GM23338 (cell line): Measurements from ENCODE around the gene OR51I1. TPM values are rescaled to one million over a fixed set of nuclear protein-coding genes. Genes with fewer than 3 reads are reported as not detected.

Experiments
- ATAC-seq: fragments of 200-7000 bp; cut with Tn5 transposase; 3 replicates; pipeline ENCODE4 v1.9.1; 2020
- DNase-seq: peaks from one replicate; pipeline ENCODE4 v3.0.0-alpha.2; 2015; ENCODE audit warnings: low spot score
- H2AFZ ChIP-seq: fragments of 200-600 bp; sonication (generic); 2 replicates; pipeline ENCODE4 v1.8.0; 2016; ENCODE audit warnings: antibody characterized with exemption, mild to moderate bottlenecking, moderate library complexity
- H3F3A ChIP-seq: fragments of 200-600 bp; sonication (generic); replicated peaks from 2 replicates; pipeline ENCODE4 v1.8.0; 2017; ENCODE audit warnings: antibody characterized with exemption, mixed run types, low read depth
- H3K27ac ChIP-seq: fragments of 200-600 bp; sonication (generic); 2 replicates; pipeline ENCODE4 v1.6.1; 2016; ENCODE audit warnings: low read depth
- H3K27me3 ChIP-seq: fragments of 200-600 bp; sonication (generic); 2 replicates; pipeline ENCODE4 v1.8.0; 2016; ENCODE audit warnings: mild to moderate bottlenecking, mixed run types, moderate library complexity; ENCODE audit not compliant: insufficient read depth
- H3K36me3 ChIP-seq: fragments of 200-600 bp; sonication (generic); 2 replicates; pipeline ENCODE4 v1.8.0; 2016; ENCODE audit warnings: mild to moderate bottlenecking; ENCODE audit not compliant: insufficient read depth
- H3K4me1 ChIP-seq: fragments of 200-600 bp; sonication (generic); 2 replicates; pipeline ENCODE4 v1.8.0; 2016; ENCODE audit warnings: mild to moderate bottlenecking, moderate library complexity; ENCODE audit not compliant: insufficient read depth
- H3K4me2 ChIP-seq: fragments of 200-600 bp; sonication (generic); 2 replicates; pipeline ENCODE4 v1.7.1; 2017; ENCODE audit warnings: mixed run types
- H3K4me3 ChIP-seq: fragments of 200-600 bp; sonication (generic); 2 replicates; pipeline ENCODE4 v1.6.1; 2016; ENCODE audit warnings: mixed run types
- H3K79me2 ChIP-seq: fragments of 200-600 bp; sonication (generic); replicated peaks from 2 replicates; pipeline ENCODE4 v1.8.0; 2017; ENCODE audit warnings: mild to moderate bottlenecking; ENCODE audit not compliant: insufficient read depth
- H3K9me2 ChIP-seq: fragments of 200-600 bp; sonication (generic); 2 replicates; pipeline ENCODE4 v1.8.0; 2017; ENCODE audit not compliant: insufficient read depth
- H4K20me1 ChIP-seq: fragments of 200-600 bp; sonication (generic); replicated peaks from 2 replicates; pipeline ENCODE4 v1.8.0; 2017; ENCODE audit warnings: mild to moderate bottlenecking; ENCODE audit not compliant: insufficient read depth
- H3K27ac Mint-ChIP-seq: 2 replicates; pipeline ENCODE4 v1.8.0; 2020; ENCODE audit warnings: inconsistent platforms, mild to moderate bottlenecking, moderate library complexity, mixed read lengths
- H3K27me3 Mint-ChIP-seq: 3 replicates; pipeline ENCODE4 v1.8.0; 2022; ENCODE audit warnings: low read depth, mild to moderate bottlenecking, moderate library complexity, mixed read lengths, inconsistent platforms; ENCODE audit not compliant: insufficient read depth, poor library complexity
- H3K36me3 Mint-ChIP-seq: 3 replicates; pipeline ENCODE4 v1.8.0; 2021; ENCODE audit warnings: low read depth, mild to moderate bottlenecking, inconsistent platforms, moderate library complexity, mixed read lengths
- H3K4me1 Mint-ChIP-seq: 3 replicates; pipeline ENCODE4 v1.8.0; 2020; ENCODE audit warnings: mild to moderate bottlenecking, inconsistent platforms, mixed read lengths
- H3K4me3 Mint-ChIP-seq: 3 replicates; pipeline ENCODE4 v1.8.0; 2021; ENCODE audit warnings: moderate library complexity, mild to moderate bottlenecking, inconsistent platforms, mixed read lengths
- H3K9me3 Mint-ChIP-seq: 3 replicates; pipeline ENCODE4 v1.8.0; 2020; ENCODE audit warnings: moderate library complexity, mild to moderate bottlenecking, inconsistent platforms, mixed read lengths
- CREB1 ChIP-seq: fragments of 250-450 bp; sonication (Bioruptor Pico); IDR thresholded peaks from 2 replicates; pipeline ENCODE4 v1.5.0; 2020; ENCODE audit warnings: low read depth, mild to moderate bottlenecking, moderate library complexity
- EZH2 ChIP-seq: fragments of 200-600 bp; sonication (generic); IDR thresholded peaks from one replicate; pipeline ENCODE4 v1.8.0; 2017; ENCODE audit warnings: antibody characterized with exemption, mild to moderate bottlenecking, low read depth; ENCODE audit not compliant: unreplicated experiment
- EZH2phosphoT487 ChIP-seq: fragments of 200-600 bp; sonication (generic); IDR thresholded peaks from one replicate; pipeline ENCODE4 v1.8.1; 2018; ENCODE audit warnings: antibody characterized with exemption; ENCODE audit not compliant: unreplicated experiment
- JUNB ChIP-seq: IDR thresholded peaks from one replicate; pipeline ENCODE4 v1.6.1; 2016; ENCODE audit warnings: antibody characterized with exemption; ENCODE audit not compliant: unreplicated experiment
- NANOG ChIP-seq: IDR thresholded peaks from 2 replicates; pipeline ENCODE4 v1.6.1; 2016; ENCODE audit warnings: antibody characterized with exemption, borderline replicate concordance
- POLR2AphosphoS5 ChIP-seq: IDR thresholded peaks from 2 replicates; pipeline ENCODE4 v1.6.1; 2016; ENCODE audit warnings: antibody characterized with exemption, low read depth
- STAT1 ChIP-seq: IDR thresholded peaks from one replicate; pipeline ENCODE4 v1.6.1; 2016; ENCODE audit warnings: antibody characterized with exemption; ENCODE audit not compliant: unreplicated experiment
- ZNF114 ChIP-seq: fragments of 250-450 bp; sonication (Bioruptor Pico); IDR thresholded peaks from 2 replicates; pipeline ENCODE4 v1.5.0; 2020; ENCODE audit warnings: mild to moderate bottlenecking, moderate library complexity
- ZNF331 ChIP-seq: fragments of 250-450 bp; sonication (Bioruptor Pico); IDR thresholded peaks from 2 replicates; pipeline ENCODE4 v1.5.0; 2020; ENCODE audit warnings: low read depth, mild to moderate bottlenecking, moderate library complexity
- polyA plus RNA-seq: library from polyadenylated mRNA; unstranded; fragments of >200 nt; fragmentation: Nextera tagmentation; extraction: Ambion mirVana; gene quantifications from 2 replicates; pipeline ENCODE4 v1.2.1, GENCODE V29; 2016
- total RNA-seq: library from RNA; depleted of rRNA; stranded (reverse); fragments of >200 nt; shearing (Covaris generic); gene quantifications from 2 replicates; pipeline ENCODE4 v1.2.3, GENCODE V29; 2014
- TF ChIP-seq, protein P1 (sequence below): fragments of 250-450 bp; sonication (Bioruptor Pico); IDR thresholded peaks from 2 replicates; pipeline ENCODE4 v1.5.0; 2020; ENCODE audit warnings: mild to moderate bottlenecking, moderate library complexity
- TF ChIP-seq, protein P2 (sequence below): IDR thresholded peaks from one replicate; pipeline ENCODE4 v1.6.1; 2018; ENCODE audit warnings: antibody characterized with exemption; ENCODE audit not compliant: unreplicated experiment
- TF ChIP-seq, protein P3 (sequence below), 2 experiments: fragments of 200-600 bp in 1 of 2; sonication (generic) in 1 of 2; conservative IDR thresholded peaks; 2 replicates each; pipeline versions ENCODE4 v1.5.1 to v1.6.1; 2016 to 2017; ENCODE audit warnings: antibody characterized with exemption in 2 of 2, low read depth in 2 of 2, mild to moderate bottlenecking in 2 of 2, moderate library complexity in 1 of 2
- TF ChIP-seq, protein P4 (sequence below): IDR thresholded peaks from 2 replicates; pipeline ENCODE4 v1.6.1; 2016; ENCODE audit warnings: antibody characterized with exemption

The OR51I1 gene
- total and polyA plus RNA-seq, 2 experiments from 2014 or later: 1.1 TPM; not detected in 1

DNA sequence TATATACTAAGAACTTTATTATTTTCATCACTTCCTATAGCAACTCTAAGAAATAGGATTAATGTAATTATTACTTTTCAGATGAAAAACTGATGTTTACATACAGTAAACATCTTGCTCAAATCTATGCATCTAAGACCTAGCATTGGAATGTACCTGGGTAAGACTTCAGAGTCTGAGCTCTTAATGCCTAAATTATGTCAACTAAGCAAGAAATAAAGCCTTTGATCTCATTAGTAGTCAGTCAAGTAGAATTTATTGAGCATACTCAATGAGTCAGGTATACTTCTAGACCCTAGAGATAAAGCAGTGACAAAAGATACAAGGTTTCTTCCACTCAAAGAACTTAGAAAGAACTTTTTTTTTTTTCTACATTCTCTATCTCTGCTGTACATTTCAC lies 36.1 kb downstream of the OR51I1 start:
- TF ChIP-seq EZH2 (no peak), NANOG (no peak), ZNF331 (CRISPR knock-in tag) (no peak), STAT1 (no peak), CREB1 (CRISPR knock-in tag) (no peak), POLR2AphosphoS5 (no peak), ZNF114 (CRISPR knock-in tag) (no peak), EZH2phosphoT487 (no peak), JUNB (no peak)
- TF ChIP-seq, protein P1, sequence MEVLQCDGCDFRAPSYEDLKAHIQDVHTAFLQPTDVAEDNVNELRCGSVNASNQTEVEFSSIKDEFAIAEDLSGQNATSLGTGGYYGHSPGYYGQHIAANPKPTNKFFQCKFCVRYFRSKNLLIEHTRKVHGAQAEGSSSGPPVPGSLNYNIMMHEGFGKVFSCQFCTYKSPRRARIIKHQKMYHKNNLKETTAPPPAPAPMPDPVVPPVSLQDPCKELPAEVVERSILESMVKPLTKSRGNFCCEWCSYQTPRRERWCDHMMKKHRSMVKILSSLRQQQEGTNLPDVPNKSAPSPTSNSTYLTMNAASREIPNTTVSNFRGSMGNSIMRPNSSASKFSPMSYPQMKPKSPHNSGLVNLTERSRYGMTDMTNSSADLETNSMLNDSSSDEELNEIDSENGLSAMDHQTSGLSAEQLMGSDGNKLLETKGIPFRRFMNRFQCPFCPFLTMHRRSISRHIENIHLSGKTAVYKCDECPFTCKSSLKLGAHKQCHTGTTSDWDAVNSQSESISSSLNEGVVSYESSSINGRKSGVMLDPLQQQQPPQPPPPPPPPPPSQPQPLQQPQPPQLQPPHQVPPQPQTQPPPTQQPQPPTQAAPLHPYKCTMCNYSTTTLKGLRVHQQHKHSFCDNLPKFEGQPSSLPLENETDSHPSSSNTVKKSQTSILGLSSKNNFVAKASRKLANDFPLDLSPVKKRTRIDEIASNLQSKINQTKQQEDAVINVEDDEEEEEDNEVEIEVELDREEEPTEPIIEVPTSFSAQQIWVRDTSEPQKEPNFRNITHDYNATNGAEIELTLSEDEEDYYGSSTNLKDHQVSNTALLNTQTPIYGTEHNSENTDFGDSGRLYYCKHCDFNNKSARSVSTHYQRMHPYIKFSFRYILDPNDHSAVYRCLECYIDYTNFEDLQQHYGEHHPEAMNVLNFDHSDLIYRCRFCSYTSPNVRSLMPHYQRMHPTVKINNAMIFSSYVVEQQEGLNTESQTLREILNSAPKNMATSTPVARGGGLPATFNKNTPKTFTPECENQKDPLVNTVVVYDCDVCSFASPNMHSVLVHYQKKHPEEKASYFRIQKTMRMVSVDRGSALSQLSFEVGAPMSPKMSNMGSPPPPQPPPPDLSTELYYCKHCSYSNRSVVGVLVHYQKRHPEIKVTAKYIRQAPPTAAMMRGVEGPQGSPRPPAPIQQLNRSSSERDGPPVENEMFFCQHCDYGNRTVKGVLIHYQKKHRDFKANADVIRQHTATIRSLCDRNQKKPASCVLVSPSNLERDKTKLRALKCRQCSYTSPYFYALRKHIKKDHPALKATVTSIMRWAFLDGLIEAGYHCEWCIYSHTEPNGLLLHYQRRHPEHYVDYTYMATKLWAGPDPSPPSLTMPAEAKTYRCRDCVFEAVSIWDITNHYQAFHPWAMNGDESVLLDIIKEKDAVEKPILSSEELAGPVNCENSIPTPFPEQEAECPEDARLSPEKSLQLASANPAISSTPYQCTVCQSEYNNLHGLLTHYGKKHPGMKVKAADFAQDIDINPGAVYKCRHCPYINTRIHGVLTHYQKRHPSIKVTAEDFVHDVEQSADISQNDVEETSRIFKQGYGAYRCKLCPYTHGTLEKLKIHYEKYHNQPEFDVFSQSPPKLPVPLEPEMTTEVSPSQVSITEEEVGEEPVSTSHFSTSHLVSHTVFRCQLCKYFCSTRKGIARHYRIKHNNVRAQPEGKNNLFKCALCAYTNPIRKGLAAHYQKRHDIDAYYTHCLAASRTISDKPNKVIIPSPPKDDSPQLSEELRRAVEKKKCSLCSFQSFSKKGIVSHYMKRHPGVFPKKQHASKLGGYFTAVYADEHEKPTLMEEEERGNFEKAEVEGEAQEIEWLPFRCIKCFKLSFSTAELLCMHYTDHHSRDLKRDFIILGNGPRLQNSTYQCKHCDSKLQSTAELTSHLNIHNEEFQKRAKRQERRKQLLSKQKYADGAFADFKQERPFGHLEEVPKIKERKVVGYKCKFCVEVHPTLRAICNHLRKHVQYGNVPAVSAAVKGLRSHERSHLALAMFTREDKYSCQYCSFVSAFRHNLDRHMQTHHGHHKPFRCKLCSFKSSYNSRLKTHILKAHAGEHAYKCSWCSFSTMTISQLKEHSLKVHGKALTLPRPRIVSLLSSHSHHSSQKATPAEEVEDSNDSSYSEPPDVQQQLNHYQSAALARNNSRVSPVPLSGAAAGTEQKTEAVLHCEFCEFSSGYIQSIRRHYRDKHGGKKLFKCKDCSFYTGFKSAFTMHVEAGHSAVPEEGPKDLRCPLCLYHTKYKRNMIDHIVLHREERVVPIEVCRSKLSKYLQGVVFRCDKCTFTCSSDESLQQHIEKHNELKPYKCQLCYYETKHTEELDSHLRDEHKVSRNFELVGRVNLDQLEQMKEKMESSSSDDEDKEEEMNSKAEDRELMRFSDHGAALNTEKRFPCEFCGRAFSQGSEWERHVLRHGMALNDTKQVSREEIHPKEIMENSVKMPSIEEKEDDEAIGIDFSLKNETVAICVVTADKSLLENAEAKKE (CRISPR knock-in tag): no peak
- TF ChIP-seq, protein P2, sequence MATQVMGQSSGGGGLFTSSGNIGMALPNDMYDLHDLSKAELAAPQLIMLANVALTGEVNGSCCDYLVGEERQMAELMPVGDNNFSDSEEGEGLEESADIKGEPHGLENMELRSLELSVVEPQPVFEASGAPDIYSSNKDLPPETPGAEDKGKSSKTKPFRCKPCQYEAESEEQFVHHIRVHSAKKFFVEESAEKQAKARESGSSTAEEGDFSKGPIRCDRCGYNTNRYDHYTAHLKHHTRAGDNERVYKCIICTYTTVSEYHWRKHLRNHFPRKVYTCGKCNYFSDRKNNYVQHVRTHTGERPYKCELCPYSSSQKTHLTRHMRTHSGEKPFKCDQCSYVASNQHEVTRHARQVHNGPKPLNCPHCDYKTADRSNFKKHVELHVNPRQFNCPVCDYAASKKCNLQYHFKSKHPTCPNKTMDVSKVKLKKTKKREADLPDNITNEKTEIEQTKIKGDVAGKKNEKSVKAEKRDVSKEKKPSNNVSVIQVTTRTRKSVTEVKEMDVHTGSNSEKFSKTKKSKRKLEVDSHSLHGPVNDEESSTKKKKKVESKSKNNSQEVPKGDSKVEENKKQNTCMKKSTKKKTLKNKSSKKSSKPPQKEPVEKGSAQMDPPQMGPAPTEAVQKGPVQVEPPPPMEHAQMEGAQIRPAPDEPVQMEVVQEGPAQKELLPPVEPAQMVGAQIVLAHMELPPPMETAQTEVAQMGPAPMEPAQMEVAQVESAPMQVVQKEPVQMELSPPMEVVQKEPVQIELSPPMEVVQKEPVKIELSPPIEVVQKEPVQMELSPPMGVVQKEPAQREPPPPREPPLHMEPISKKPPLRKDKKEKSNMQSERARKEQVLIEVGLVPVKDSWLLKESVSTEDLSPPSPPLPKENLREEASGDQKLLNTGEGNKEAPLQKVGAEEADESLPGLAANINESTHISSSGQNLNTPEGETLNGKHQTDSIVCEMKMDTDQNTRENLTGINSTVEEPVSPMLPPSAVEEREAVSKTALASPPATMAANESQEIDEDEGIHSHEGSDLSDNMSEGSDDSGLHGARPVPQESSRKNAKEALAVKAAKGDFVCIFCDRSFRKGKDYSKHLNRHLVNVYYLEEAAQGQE: no peak
- TF ChIP-seq, protein P3, sequence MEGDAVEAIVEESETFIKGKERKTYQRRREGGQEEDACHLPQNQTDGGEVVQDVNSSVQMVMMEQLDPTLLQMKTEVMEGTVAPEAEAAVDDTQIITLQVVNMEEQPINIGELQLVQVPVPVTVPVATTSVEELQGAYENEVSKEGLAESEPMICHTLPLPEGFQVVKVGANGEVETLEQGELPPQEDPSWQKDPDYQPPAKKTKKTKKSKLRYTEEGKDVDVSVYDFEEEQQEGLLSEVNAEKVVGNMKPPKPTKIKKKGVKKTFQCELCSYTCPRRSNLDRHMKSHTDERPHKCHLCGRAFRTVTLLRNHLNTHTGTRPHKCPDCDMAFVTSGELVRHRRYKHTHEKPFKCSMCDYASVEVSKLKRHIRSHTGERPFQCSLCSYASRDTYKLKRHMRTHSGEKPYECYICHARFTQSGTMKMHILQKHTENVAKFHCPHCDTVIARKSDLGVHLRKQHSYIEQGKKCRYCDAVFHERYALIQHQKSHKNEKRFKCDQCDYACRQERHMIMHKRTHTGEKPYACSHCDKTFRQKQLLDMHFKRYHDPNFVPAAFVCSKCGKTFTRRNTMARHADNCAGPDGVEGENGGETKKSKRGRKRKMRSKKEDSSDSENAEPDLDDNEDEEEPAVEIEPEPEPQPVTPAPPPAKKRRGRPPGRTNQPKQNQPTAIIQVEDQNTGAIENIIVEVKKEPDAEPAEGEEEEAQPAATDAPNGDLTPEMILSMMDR (conservative IDR thresholded peaks at IDR 0.05; ENCODE audit: low read depth in 2 of 2): no peak
- TF ChIP-seq, protein P4, sequence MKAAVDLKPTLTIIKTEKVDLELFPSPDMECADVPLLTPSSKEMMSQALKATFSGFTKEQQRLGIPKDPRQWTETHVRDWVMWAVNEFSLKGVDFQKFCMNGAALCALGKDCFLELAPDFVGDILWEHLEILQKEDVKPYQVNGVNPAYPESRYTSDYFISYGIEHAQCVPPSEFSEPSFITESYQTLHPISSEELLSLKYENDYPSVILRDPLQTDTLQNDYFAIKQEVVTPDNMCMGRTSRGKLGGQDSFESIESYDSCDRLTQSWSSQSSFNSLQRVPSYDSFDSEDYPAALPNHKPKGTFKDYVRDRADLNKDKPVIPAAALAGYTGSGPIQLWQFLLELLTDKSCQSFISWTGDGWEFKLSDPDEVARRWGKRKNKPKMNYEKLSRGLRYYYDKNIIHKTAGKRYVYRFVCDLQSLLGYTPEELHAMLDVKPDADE: no peak
- H3K9me2 ChIP-seq: no peaks in the 10 kb centered on the region
- no peaks in the 10 kb centered on the region for H3K27me3 ChIP-seq
- no peak overlapping the region for H3K4me2 ChIP-seq
- H3K27ac ChIP-seq: no peak overlapping the region
- H4K20me1 ChIP-seq: no peaks in the 10 kb centered on the region
- no peaks in the 10 kb centered on the region for H3K36me3 Mint-ChIP-seq
- H3K4me3 ChIP-seq: no peak overlapping the region
- no peaks in the 10 kb centered on the region for H3K79me2 ChIP-seq
- no peak for ATAC-seq
- H3K4me3 Mint-ChIP-seq: no peak overlapping the region
- H3K27ac Mint-ChIP-seq: no peak overlapping the region
- no peak overlapping the region for H2AFZ ChIP-seq
- H3K27me3 Mint-ChIP-seq: no peaks in the 10 kb centered on the region
- H3K36me3 ChIP-seq: no peaks in the 10 kb centered on the region
- peaks cover 2% of the 10 kb centered on the region; the same call in 1 of the 3 replicates for H3K9me3 Mint-ChIP-seq
- no peaks in the 10 kb centered on the region for H3K4me1 ChIP-seq
- no peak for DNase-seq
- H3K4me1 Mint-ChIP-seq: no peaks in the 10 kb centered on the region
- H3F3A ChIP-seq: no peaks in the 10 kb centered on the region
